Measurements from ENCODE around the gene RIGI. TPM values are rescaled to one million over a fixed set of nuclear protein-coding genes. Genes with fewer than 3 reads are reported as not detected.

Gene RIGI
- polyA plus RNA-seq, 1 of the 3 experiments (the other 2 are of a cell fraction) = 1.5 TPM

- Histone ChIP-seq H3K4me2 (no peak overlapping the region), H3K4me3 (ENCODE audit: low read depth in 2 of 2, low read length in 1 of 2) (no peak overlapping the region), H3F3A (replicated peaks; ENCODE audit: insufficient read depth) (peaks cover 4% of the 10 kb centered on the region), H3K27ac (ENCODE audit: low read depth in 2 of 2, low read length in 1 of 2) (no peak overlapping the region; a peak in 1 of 4 replicates), H3K79me2 (ENCODE audit: insufficient read depth) (peaks cover 62% of the 10 kb centered on the region), H3K9ac (no peak overlapping the region; the same call in 1 of the 2 replicates), H3K27me3 (ENCODE audit: insufficient read depth) (no peaks in the 10 kb centered on the region), H3K4me1 (ENCODE audit: control insufficient read depth in 1 of 2, insufficient read depth in 2 of 2, low read depth in 1 of 2, low read length in 1 of 2) (peaks cover 17 to 18% of the 10 kb centered on the region in 2 experiments; a peak in 3 of 4 replicates), H2AFZ (ENCODE audit: low read depth) (no peak overlapping the region), H3K36me3 (replicated peaks in 1 of 2; ENCODE audit: control insufficient read depth in 1 of 2, insufficient read depth in 2 of 2, low read length in 1 of 2) (peaks cover 25 to 30% of the 10 kb centered on the region in 2 experiments), H3K9me2 (no peaks in the 10 kb centered on the region), H3K9me3 (no peaks in the 10 kb centered on the region), H4K20me1 (ENCODE audit: insufficient read depth) (peaks cover 10% of the 10 kb centered on the region; the same call in 1 of the 2 replicates)
- ChIA-PET POLR2A (no interaction called here), CTCF (no interaction called here)
- no peak for TF ChIP-seq TAF1 (IDR thresholded peaks at IDR 0.05; ENCODE audit: borderline replicate concordance, low read depth, low read length)
- TF ChIP-seq YY1 (IDR thresholded peaks at IDR 0.05; ENCODE audit: low read depth) = no peak
- TF ChIP-seq GATA2 (CRISPR knock-in tag; IDR thresholded peaks at IDR 0.05) = peak; percentile 59; the same call in 1 of the 2 replicates
- TF ChIP-seq ELF1 (IDR thresholded peaks at IDR 0.05) = no peak
- TF ChIP-seq ZBTB33 (IDR thresholded peaks at IDR 0.05; ENCODE audit: borderline replicate concordance, low read depth) = no peak
- TF ChIP-seq TCF12 (IDR thresholded peaks at IDR 0.05) = no peak
- no peak for TF ChIP-seq FOXJ3 (CRISPR knock-in tag; IDR thresholded peaks at IDR 0.05)
- TF ChIP-seq RFX5 (IDR thresholded peaks at IDR 0.05; ENCODE audit: low read length) = no peak
- TF ChIP-seq NRF1 (IDR thresholded peaks at IDR 0.05; ENCODE audit: low read depth, low read length) = no peak
- TF ChIP-seq USF1 (IDR thresholded peaks at IDR 0.05; ENCODE audit: borderline replicate concordance, low read depth) = no peak
- no peak for TF ChIP-seq JUND (IDR thresholded peaks at IDR 0.05)
- TF ChIP-seq USF2 (IDR thresholded peaks at IDR 0.05; ENCODE audit: borderline replicate concordance, low read depth, low read length) = no peak
- no peak for TF ChIP-seq FOXM1 (IDR thresholded peaks at IDR 0.05; ENCODE audit: low read depth)
- TF ChIP-seq EP300 (IDR thresholded peaks at IDR 0.05; ENCODE audit: borderline replicate concordance in 1 of 2, low read depth in 1 of 2, low read length in 1 of 2) = peak in 1 of 2 experiments; percentile 51; a peak in 1 of 4 replicates
- WGBS (ENCODE audit: low lambda C conversion rate) = 92% methylated on average over 4 of the region's 4 CpGs
- no peak for DNase-seq
Measured at GRCh38 chr9:32570262-32570661, 44.3 kb upstream of the RIGI start.

GRCh38 chr9:32566770-32567169 is 40.8 kb upstream of the RIGI start:
- 94% methylated on average over 20 of the region's 26 CpGs for WGBS (ENCODE audit: low lambda C conversion rate)
- Histone ChIP-seq H3K4me3 (ENCODE audit: low read depth in 2 of 2, low read length in 1 of 2) (no peak overlapping the region), H3K27me3 (ENCODE audit: insufficient read depth) (no peaks in the 10 kb centered on the region), H3K27ac (ENCODE audit: low read depth in 2 of 2, low read length in 1 of 2) (no peak overlapping the region), H3K9me3 (no peaks in the 10 kb centered on the region), H4K20me1 (ENCODE audit: insufficient read depth) (peaks cover 9% of the 10 kb centered on the region; the same call in 1 of the 2 replicates), H3K4me2 (no peak overlapping the region), H3K36me3 (replicated peaks in 1 of 2; ENCODE audit: control insufficient read depth in 1 of 2, insufficient read depth in 2 of 2, low read length in 1 of 2) (peaks cover 37 to 41% of the 10 kb centered on the region in 2 experiments), H3K9ac (no peak overlapping the region), H3K4me1 (ENCODE audit: control insufficient read depth in 1 of 2, insufficient read depth in 2 of 2, low read depth in 1 of 2, low read length in 1 of 2) (peaks cover 11 to 13% of the 10 kb centered on the region in 2 experiments; a peak in 3 of 4 replicates), H3F3A (replicated peaks; ENCODE audit: insufficient read depth) (no peaks in the 10 kb centered on the region), H3K9me2 (no peaks in the 10 kb centered on the region), H3K79me2 (ENCODE audit: insufficient read depth) (peaks cover 71% of the 10 kb centered on the region), H2AFZ (ENCODE audit: low read depth) (no peak overlapping the region)
- ChIA-PET CTCF (interaction anchor here (1.0 to 8.8 kb wide), 5 partner anchors 13 to 188 kb away, joined by 3 to 71 read pairs (median 5); no protein-coding TSS in a partner anchor), POLR2A (no interaction called here)
- no peak for DNase-seq
- TF ChIP-seq MXI1 (IDR thresholded peaks at IDR 0.05; ENCODE audit: low read depth, low read length) (no peak), RCOR1 (IDR thresholded peaks at IDR 0.05; ENCODE audit: low read length) (no peak), SIN3A (IDR thresholded peaks at IDR 0.05; ENCODE audit: borderline replicate concordance, low read depth, low read length) (no peak), USF1 (IDR thresholded peaks at IDR 0.05; ENCODE audit: borderline replicate concordance, low read depth) (no peak), FOXJ3 (CRISPR knock-in tag; IDR thresholded peaks at IDR 0.05) (no peak), IRF3 (IDR thresholded peaks at IDR 0.05; ENCODE audit: low read depth, low read length) (no peak), EP300 (IDR thresholded peaks at IDR 0.05; ENCODE audit: borderline replicate concordance in 1 of 2, low read depth in 1 of 2, low read length in 1 of 2) (no peak)

Measured in SK-N-SH (cell line).